HCT116 (cell line): Measurements from ENCODE around the gene ARF5. TPM values are rescaled to one million over a fixed set of nuclear protein-coding genes. Genes with fewer than 3 reads are reported as not detected.
"Not testable (repeated sequence)": the region's sequence is repeated elsewhere in the genome, so short reads cannot be mapped to it uniquely, and the experiment has no call there.

ENCODE experiments used
- ATAC-seq: fragments of 200-7000 bp; cut with Tn5 transposase; 2 replicates; pipeline ENCODE4 v1.9.1; 2020; ENCODE audit warnings: mild to moderate bottlenecking, moderate library complexity
- BruUV-seq: library from RNA; stranded (reverse); fragments of 400-500 nt; replicated peaks from 2 replicates; lab custom pipeline; 2021; lab: Mats Ljungman, UMichigan
- CTCF ChIA-PET: fragments of 300-600 bp; sonication (Branson Sonifier 250); formaldehyde crosslinking; loops from one replicate; lab custom pipeline; 2021; ENCODE audit warnings: antibody characterized with exemption; lab: Charles Lee
- POLR2A ChIA-PET: fragments of 300-600, 350-600 bp; sonication (Branson Sonifier 250); formaldehyde crosslinking; loops from one replicate; lab custom pipeline; 2021; ENCODE audit warnings: antibody characterized with exemption; lab: Charles Lee
- RAD21 ChIA-PET, 2 experiments: fragments of 300-600 bp; sonication (Branson Sonifier 250); formaldehyde crosslinking; loops; one replicate each; lab custom pipeline; 2023; ENCODE audit warnings: low total read pairs in 2 of 2; ENCODE audit not compliant: uncharacterized antibody in 2 of 2, unreplicated experiment in 2 of 2, low non-redundant PET in 1 of 2; lab: Charles Lee
- DNase-seq: peaks from one replicate; pipeline ENCODE4 v3.0.0-alpha.2; 2010; ENCODE audit warnings: low read depth, low spot score
- H2AFZ ChIP-seq: fragments of 200-600 bp; shearing (Covaris generic), sonication (generic); 2 replicates; pipeline ENCODE4 v1.6.1; 2017; ENCODE audit warnings: low read depth, mixed run types, mixed read lengths, antibody characterized with exemption, low read length; ENCODE audit not compliant: poor library complexity, severe bottlenecking
- H3K27ac ChIP-seq: 2 replicates; pipeline ENCODE4 v1.5.1; 2012; ENCODE audit warnings: low read depth, low read length
- H3K27me3 ChIP-seq: fragments of 200-600 bp; sonication (generic); 2 replicates; pipeline ENCODE4 v1.6.1; 2016; ENCODE audit warnings: mixed run types, low read length, mixed read lengths; ENCODE audit not compliant: insufficient read depth
- H3K36me3 ChIP-seq, 2 experiments: fragments of 200-500 bp in 1 of 2; fragments of 200-600 bp in 1 of 2; sonication (Bioruptor generic) in 1 of 2; sonication (generic) in 1 of 2; 2 replicates each; pipeline versions ENCODE4 v1.5.1 to v1.6.1; 2014 to 2016; ENCODE audit warnings: low read length in 2 of 2, inconsistent platforms in 1 of 2, mixed read lengths in 1 of 2, mixed run types in 1 of 2; ENCODE audit not compliant: insufficient read depth in 2 of 2, control insufficient read depth in 1 of 2
- H3K4me1 ChIP-seq, 2 experiments: fragments of 200-600 bp in 1 of 2; sonication (generic) in 1 of 2; 2 replicates each; pipeline versions ENCODE4 v1.5.1 to v1.6.1; 2012 to 2017; ENCODE audit warnings: low read length in 2 of 2, inconsistent platforms in 1 of 2, mild to moderate bottlenecking in 1 of 2, mixed read lengths in 1 of 2, mixed run types in 1 of 2, moderate library complexity in 1 of 2; ENCODE audit not compliant: insufficient read depth in 2 of 2, control insufficient read depth in 1 of 2
- H3K4me2 ChIP-seq: fragments of 200-600 bp; sonication (generic); 2 replicates; pipeline ENCODE4 v1.6.1; 2017; ENCODE audit warnings: mixed run types, low read length, mixed read lengths
- H3K4me3 ChIP-seq, 2 experiments: fragments of 200-600 bp in 1 of 2; sonication (generic) in 1 of 2; replicated peaks in 1 of 2; 2 replicates each; pipeline ENCODE4 v1.5.1; 2011 to 2016; ENCODE audit warnings: low read length in 2 of 2, control low read depth in 1 of 2, low read depth in 1 of 2, mild to moderate bottlenecking in 1 of 2, mixed read lengths in 1 of 2, mixed run types in 1 of 2
- H3K79me2 ChIP-seq: fragments of 200-600 bp; sonication (generic); 2 replicates; pipeline ENCODE4 v1.6.1; 2017; ENCODE audit warnings: mild to moderate bottlenecking, mixed run types, low read length, moderate library complexity, mixed read lengths; ENCODE audit not compliant: insufficient read depth
- H3K9ac ChIP-seq: fragments of 200-600 bp; sonication (generic); 2 replicates; pipeline ENCODE4 v1.6.1; 2016; ENCODE audit warnings: low read length, mixed read lengths
- H3K9me2 ChIP-seq: fragments of 200-600 bp; sonication (generic), shearing (Covaris generic); 2 replicates; pipeline ENCODE4 v1.6.1; 2017; ENCODE audit warnings: mixed run types, mild to moderate bottlenecking, moderate library complexity; ENCODE audit not compliant: insufficient read depth
- H3K9me3 ChIP-seq, 2 experiments: fragments of 200-500 bp in 1 of 2; fragments of 200-600 bp in 1 of 2; sonication (Bioruptor generic) in 1 of 2; sonication (generic) in 1 of 2; 2 replicates each; pipeline ENCODE4 v1.6.1; 2014 to 2017; ENCODE audit warnings: low read length in 2 of 2, mixed read lengths in 2 of 2, inconsistent platforms in 1 of 2, low read depth in 1 of 2, mild to moderate bottlenecking in 1 of 2, mixed run types in 1 of 2, moderate library complexity in 1 of 2; ENCODE audit not compliant: control insufficient read depth in 1 of 2, insufficient read depth in 1 of 2
- H4K20me1 ChIP-seq: fragments of 200-600 bp; sonication (generic), shearing (Covaris generic); 2 replicates; pipeline ENCODE4 v1.6.1; 2017; ENCODE audit warnings: mixed run types, mild to moderate bottlenecking, moderate library complexity; ENCODE audit not compliant: insufficient read depth
- CEBPB ChIP-seq: IDR thresholded peaks from 2 replicates; pipeline ENCODE4 v1.6.1; 2012; ENCODE audit warnings: low read depth
- EGR1 ChIP-seq: IDR thresholded peaks from 2 replicates; pipeline ENCODE4 v1.6.1; 2012; ENCODE audit warnings: low read depth
- EZH2 ChIP-seq: fragments of 200-600 bp; sonication (generic); IDR thresholded peaks from 2 replicates; pipeline ENCODE4 v1.6.1; 2017; ENCODE audit warnings: antibody characterized with exemption, mixed run types
- POLR2A ChIP-seq: IDR thresholded peaks from 2 replicates; pipeline ENCODE4 v1.7.0; 2011; ENCODE audit warnings: borderline replicate concordance; ENCODE audit not compliant: insufficient read depth, insufficient read length; ENCODE audit errors: extremely low read depth
- SIN3A ChIP-seq: IDR thresholded peaks from 2 replicates; pipeline ENCODE4 v1.6.1; 2012; ENCODE audit warnings: low read depth
- ZFX ChIP-seq: fragments of 450-650 bp; IDR thresholded peaks from 2 replicates; pipeline ENCODE4 v1.6.1; 2017
- ZNF274 ChIP-seq: fragments of 200-500 bp; sonication (Bioruptor generic); IDR thresholded peaks from 2 replicates; pipeline ENCODE4 v1.6.1; 2014; ENCODE audit warnings: mild to moderate bottlenecking, low read depth, low read length, inconsistent platforms
- intact Hi-C: fragments of 100-400 bp; cut with micrococcal nuclease; formaldehyde crosslinking; loops from 2 replicates; pipeline ENCODE4 v1.10.0; 2022
- total RNA-seq: library from RNA; stranded (reverse); gene quantifications from one replicate; pipeline ENCODE4 v1.2.1, GENCODE V29; 2021; ENCODE audit not compliant: unreplicated experiment

ARF5 gene
- total RNA-seq, 1 experiment from 2014 or later = 204 TPM

DNA sequence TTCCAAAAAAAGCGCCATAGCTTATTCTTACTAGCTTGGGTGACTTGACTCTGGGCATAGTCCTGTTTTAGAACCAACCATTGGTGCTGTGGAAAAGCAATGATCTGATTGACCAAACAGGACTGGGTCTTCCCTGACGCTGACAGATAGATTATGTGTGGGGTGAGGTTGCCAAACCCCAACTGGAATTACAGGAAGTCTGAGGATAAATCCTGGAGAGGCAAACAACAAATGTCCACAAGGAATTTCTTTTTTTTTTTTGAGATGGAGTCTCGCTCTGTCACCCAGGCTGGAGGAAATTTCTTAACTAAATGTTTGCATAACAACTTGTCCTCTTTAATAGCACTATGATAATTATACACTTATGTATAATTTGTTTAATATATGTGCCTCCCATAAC is 22.0 kb upstream of the ARF5 start:
- ATAC-seq = no peak
- Histone ChIP-seq H3K4me1 (no peaks in the 10 kb centered on the region), H3K4me2 (no peak overlapping the region), H3K9me2 (no peaks in the 10 kb centered on the region), H2AFZ (no peak overlapping the region), H3K27ac (no peak overlapping the region), H3K27me3 (no peaks in the 10 kb centered on the region), H3K79me2 (no peaks in the 10 kb centered on the region), H3K36me3 (no peaks in the 10 kb centered on the region), H3K4me3 (no peak overlapping the region)
- no TSS peak for BruUV-seq
- CTCF ChIA-PET = no interaction called here
- no peak for DNase-seq
- TF ChIP-seq EGR1 (no peak), EZH2 (no peak), CEBPB (no peak), ZNF274 (no peak), POLR2A (no peak), SIN3A (no peak), ZFX (no peak)
- TF ChIP-seq, all 23 proteins: peak for 0
- intact Hi-C loops = no loop called here
- POLR2A ChIA-PET = no interaction called here
- RAD21 ChIA-PET = no interaction called here
- H3K9ac ChIP-seq = no peak overlapping the region
- H4K20me1 ChIP-seq = no peaks in the 10 kb centered on the region
- H3K9me3 ChIP-seq = no peaks in the 10 kb centered on the region

DNA sequence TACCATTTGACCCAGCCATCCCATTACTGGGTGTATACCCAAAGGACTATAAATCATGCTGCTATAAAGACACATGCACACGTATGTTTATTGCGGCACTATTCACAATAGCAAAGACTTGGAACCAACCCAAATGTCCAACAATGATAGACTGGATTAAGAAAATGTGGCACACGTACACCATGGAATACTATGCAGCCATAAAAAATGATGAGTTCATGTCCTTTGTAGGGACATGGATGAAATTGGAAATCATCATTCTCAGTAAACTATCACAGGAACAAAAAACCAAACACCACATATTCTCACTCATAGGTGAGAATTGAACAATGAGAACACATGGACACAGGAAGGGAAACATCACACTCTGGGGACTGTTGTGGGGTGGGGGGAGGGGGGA is 20.2 kb upstream of the ARF5 start:
- CTCF ChIA-PET, H3K9me2 ChIP-seq, H3K79me2 ChIP-seq, H4K20me1 ChIP-seq, H3K4me3 ChIP-seq, H3K27me3 ChIP-seq, BruUV-seq, POLR2A ChIA-PET, RAD21 ChIA-PET, H3K36me3 ChIP-seq, intact Hi-C loops, H3K27ac ChIP-seq, H3K4me1 ChIP-seq, H3K9me3 ChIP-seq, H3K9ac ChIP-seq, ATAC-seq, DNase-seq, H3K4me2 ChIP-seq, H2AFZ ChIP-seq: not testable (repeated sequence)
